NB4 (cell line): Measurements from ENCODE around the gene RNF150.

Experiments used
- MYC ChIP-seq: IDR thresholded peaks from 2 replicates; pipeline ENCODE4 v1.6.1; 2011; ENCODE audit warnings: low read depth, low read length
- POLR2A ChIP-seq: IDR thresholded peaks from 2 replicates; pipeline ENCODE4 v1.6.1; 2011; ENCODE audit warnings: mild to moderate bottlenecking; ENCODE audit not compliant: insufficient read length; ENCODE audit errors: extremely low read depth
- TF ChIP-seq, protein P1 (sequence below): IDR thresholded peaks from one replicate; pipeline ENCODE4 v1.5.1; 2012; ENCODE audit warnings: low read depth, low read length
- TF ChIP-seq, protein P2 (sequence below): IDR thresholded peaks from 2 replicates; pipeline ENCODE4 v1.6.1; 2011; ENCODE audit warnings: low read depth, low read length

- TF ChIP-seq, protein P1, sequence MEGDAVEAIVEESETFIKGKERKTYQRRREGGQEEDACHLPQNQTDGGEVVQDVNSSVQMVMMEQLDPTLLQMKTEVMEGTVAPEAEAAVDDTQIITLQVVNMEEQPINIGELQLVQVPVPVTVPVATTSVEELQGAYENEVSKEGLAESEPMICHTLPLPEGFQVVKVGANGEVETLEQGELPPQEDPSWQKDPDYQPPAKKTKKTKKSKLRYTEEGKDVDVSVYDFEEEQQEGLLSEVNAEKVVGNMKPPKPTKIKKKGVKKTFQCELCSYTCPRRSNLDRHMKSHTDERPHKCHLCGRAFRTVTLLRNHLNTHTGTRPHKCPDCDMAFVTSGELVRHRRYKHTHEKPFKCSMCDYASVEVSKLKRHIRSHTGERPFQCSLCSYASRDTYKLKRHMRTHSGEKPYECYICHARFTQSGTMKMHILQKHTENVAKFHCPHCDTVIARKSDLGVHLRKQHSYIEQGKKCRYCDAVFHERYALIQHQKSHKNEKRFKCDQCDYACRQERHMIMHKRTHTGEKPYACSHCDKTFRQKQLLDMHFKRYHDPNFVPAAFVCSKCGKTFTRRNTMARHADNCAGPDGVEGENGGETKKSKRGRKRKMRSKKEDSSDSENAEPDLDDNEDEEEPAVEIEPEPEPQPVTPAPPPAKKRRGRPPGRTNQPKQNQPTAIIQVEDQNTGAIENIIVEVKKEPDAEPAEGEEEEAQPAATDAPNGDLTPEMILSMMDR, result no peak
- TF ChIP-seq POLR2A, result no peak
- TF ChIP-seq, protein P2, sequence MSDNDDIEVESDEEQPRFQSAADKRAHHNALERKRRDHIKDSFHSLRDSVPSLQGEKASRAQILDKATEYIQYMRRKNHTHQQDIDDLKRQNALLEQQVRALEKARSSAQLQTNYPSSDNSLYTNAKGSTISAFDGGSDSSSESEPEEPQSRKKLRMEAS, result no peak
- TF ChIP-seq MYC, result no peak
Measured at GRCh38 chr4:141035920-141036319, 97.3 kb downstream of the RNF150 start.
